ENCODE results near the gene KIAA1210. TPM values are rescaled to one million over a fixed set of nuclear protein-coding genes. Genes with fewer than 3 reads are reported as not detected.

KIAA1210 gene
- total RNA-seq, 2 donors from 2014 or later: not detected

- H3K4me1 ChIP-seq: no peaks in the 10 kb centered on the region
- intact Hi-C loops (cut with DNase I): no loop called here
- no peak overlapping the region for H3K27ac ChIP-seq
- no peaks in the 10 kb centered on the region for H3K36me3 ChIP-seq
- H3K9me3 ChIP-seq: no peaks in the 10 kb centered on the region
- no peak overlapping the region for H3K4me3 ChIP-seq
- DNase-seq: no peak
- no peak for TF ChIP-seq CTCF (IDR thresholded peaks at IDR 0.05)
- no peaks in the 10 kb centered on the region for H3K27me3 ChIP-seq
- H3K9ac ChIP-seq (ENCODE audit: low read depth in 2 of 2, low read length in 2 of 2): no peak overlapping the region
Measured at GRCh38 chrX:119063428-119063827, 64.2 kb downstream of the KIAA1210 start.

GRCh38 chrX:119062750-119063374, 64.8 kb downstream of the KIAA1210 start:
- no peak for TF ChIP-seq CTCF (IDR thresholded peaks at IDR 0.05)
- Histone ChIP-seq H3K27me3 (no peaks in the 10 kb centered on the region), H3K27ac (no peak overlapping the region), H3K4me1 (no peaks in the 10 kb centered on the region), H3K9me3 (no peaks in the 10 kb centered on the region), H3K4me3 (no peak overlapping the region), H3K36me3 (no peaks in the 10 kb centered on the region), H3K9ac (ENCODE audit: low read depth in 2 of 2, low read length in 2 of 2) (no peak overlapping the region)
- no peak for DNase-seq
- intact Hi-C loops (cut with DNase I): no loop called here

GRCh38 chrX:119055687-119056086, 71.9 kb downstream of the KIAA1210 start:
- intact Hi-C loops (cut with DNase I): no loop called here
- H3K27ac ChIP-seq: no peak overlapping the region
- no peaks in the 10 kb centered on the region for H3K36me3 ChIP-seq
- no peak for TF ChIP-seq CTCF (IDR thresholded peaks at IDR 0.05)
- no peaks in the 10 kb centered on the region for H3K9me3 ChIP-seq
- DNase-seq: no peak
- no peaks in the 10 kb centered on the region for H3K4me1 ChIP-seq
- no peak overlapping the region for H3K4me3 ChIP-seq
- H3K27me3 ChIP-seq: no peaks in the 10 kb centered on the region
- no peak overlapping the region for H3K9ac ChIP-seq (ENCODE audit: low read depth in 2 of 2, low read length in 2 of 2)

GRCh38 chrX:119045884-119046283, 81.7 kb downstream of the KIAA1210 start:
- H3K27me3 ChIP-seq: no peaks in the 10 kb centered on the region
- H3K4me3 ChIP-seq: no peak overlapping the region
- H3K9me3 ChIP-seq: no peaks in the 10 kb centered on the region
- TF ChIP-seq CTCF (IDR thresholded peaks at IDR 0.05): no peak
- no peak overlapping the region for H3K27ac ChIP-seq
- H3K4me1 ChIP-seq: no peaks in the 10 kb centered on the region
- H3K36me3 ChIP-seq: no peaks in the 10 kb centered on the region
- DNase-seq: no peak
- no peak overlapping the region for H3K9ac ChIP-seq (ENCODE audit: low read depth in 2 of 2, low read length in 2 of 2)
- intact Hi-C loops (cut with DNase I): no loop called here

- no peak for DNase-seq
Measured at GRCh38 chrX:119042996-119043395, 84.6 kb downstream of the KIAA1210 start.

More at GRCh38 chrX:119042996-119043395, 84.6 kb downstream of the KIAA1210 start:
- H3K27me3 ChIP-seq: no peaks in the 10 kb centered on the region
- H3K27ac ChIP-seq: no peak overlapping the region
- intact Hi-C loops (cut with DNase I): no loop called here
- no peaks in the 10 kb centered on the region for H3K36me3 ChIP-seq
- H3K9ac ChIP-seq (ENCODE audit: low read depth in 2 of 2, low read length in 2 of 2): no peak overlapping the region
- H3K4me1 ChIP-seq: no peaks in the 10 kb centered on the region
- no peaks in the 10 kb centered on the region for H3K9me3 ChIP-seq
- TF ChIP-seq CTCF (IDR thresholded peaks at IDR 0.05): no peak
- no peak overlapping the region for H3K4me3 ChIP-seq

Measured in colonic mucosa (tissue), 4 donors.